HTR-8/SVneo (cell line): ENCODE measurements around the gene RPTOR.
"Not testable (repeated sequence)": the region's sequence is repeated elsewhere in the genome, so short reads cannot be mapped to it uniquely, and the experiment has no call there.

Source experiments
- DNase-seq: peaks from one replicate; pipeline ENCODE4 v3.0.0; 2011; ENCODE audit warnings: low spot score, mixed read lengths; ENCODE audit not compliant: insufficient read length
- FAIRE-seq: peaks from 2 replicates; lab custom pipeline; 2011; peaks lifted over from hg19 to GRCh38; lab: Jason Lieb, UNC

RPTOR gene

DNA sequence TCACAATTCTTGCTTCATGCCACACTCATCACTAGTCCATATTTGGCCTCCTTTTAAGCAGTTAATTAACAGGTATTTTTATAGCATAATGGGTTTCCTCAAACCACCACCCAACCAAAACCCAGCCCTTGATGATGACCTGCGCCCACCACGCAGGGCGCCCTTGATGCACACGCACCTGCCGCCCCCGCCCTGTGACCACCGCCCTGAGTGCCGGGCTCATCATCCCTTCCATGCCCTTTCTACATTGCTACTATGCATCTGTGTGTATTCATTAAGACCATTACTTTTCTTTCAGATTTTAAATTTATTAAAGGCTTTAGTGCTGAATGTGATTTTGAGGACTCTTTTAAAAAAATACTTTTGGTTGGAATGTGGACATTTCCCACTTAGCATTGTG lies 242.2 kb downstream of the RPTOR start:
- FAIRE-seq (no peak), DNase-seq (no peak)

DNA sequence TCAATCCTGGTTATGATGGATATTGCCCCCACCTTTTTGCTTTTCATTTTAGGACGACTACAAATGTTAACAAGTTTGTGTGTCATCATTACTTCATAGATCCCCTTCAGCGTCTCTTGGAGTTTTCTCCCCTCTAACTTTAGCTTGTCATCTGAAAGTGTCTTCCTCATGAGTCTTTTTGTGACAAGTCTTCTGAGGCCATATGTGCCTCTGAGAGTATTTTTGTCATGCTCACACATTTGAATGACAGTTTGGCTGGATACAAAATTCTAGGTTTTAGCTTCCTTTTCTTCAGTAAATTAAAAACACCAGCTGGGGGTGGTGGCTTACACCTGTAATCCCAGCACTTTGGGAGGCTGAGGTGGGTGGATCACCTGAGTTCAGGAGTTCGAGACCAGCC lies 243.2 kb downstream of the RPTOR start:
- FAIRE-seq, result no peak
- DNase-seq, result no peak

DNA sequence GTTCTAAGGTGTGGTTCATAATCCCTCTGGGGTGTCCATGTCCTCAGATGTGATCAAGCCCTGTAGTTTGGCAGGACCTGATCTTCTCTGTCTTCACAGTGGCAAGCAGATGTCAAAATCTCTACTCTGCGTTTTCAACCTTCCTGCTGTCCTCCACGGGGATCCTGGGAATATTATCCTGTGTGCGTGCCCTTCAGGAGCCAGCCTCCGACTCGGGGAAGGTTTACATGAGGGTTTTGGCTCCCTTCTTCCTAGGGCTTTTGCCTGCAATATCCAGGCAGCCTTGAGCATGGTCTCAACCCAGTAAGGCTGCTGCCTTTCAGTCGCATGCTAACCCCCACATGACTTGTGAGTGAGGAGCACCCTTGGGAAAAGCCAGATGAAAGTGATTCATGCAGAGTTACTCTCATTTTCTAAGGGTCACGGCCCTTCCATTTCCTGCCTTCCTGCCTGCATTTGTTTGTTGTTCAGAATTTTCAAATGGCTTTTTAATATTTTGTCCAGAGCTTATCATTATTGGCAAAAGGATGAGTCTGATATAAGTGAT lies 244.8 kb downstream of the RPTOR start:
- DNase-seq (peak; percentile 71), FAIRE-seq (peak; percentile 72)

DNA sequence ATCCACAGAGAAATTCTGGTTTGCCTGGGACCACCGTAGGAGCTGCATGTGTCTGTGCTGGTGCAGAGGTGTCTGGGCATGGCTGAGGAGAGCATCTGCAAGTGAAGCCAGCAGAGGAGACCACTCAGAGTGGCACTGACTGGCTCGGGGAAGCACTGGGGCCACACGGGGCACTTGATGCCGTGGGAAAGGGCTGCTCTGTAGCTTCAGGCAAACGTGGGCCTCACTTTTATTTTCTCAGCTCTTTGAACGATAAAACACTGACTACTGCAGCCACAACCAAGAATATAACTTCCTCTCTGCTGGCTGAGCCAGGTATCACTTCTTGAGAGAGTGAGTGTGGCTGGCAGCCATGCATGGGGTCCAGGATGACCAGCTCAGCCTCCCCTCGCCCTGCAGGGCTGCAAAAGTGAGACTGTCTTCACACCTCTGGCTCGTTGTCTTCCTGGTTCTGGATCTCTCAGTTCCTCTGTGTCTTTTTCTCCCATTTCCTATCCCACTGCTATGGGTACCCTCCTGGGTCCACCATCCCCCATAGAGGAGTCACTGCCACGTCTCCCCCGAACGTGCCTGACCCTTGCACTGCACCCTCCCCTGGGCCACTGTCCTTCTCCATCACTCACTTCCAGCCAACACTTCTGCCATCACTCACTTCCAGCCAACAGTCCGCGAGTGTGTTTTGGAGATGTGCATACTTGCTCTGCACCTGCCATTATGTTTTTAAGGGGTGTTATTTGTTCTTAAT lies 245.6 kb downstream of the RPTOR start:
- DNase-seq (no peak), FAIRE-seq (no peak)

DNA sequence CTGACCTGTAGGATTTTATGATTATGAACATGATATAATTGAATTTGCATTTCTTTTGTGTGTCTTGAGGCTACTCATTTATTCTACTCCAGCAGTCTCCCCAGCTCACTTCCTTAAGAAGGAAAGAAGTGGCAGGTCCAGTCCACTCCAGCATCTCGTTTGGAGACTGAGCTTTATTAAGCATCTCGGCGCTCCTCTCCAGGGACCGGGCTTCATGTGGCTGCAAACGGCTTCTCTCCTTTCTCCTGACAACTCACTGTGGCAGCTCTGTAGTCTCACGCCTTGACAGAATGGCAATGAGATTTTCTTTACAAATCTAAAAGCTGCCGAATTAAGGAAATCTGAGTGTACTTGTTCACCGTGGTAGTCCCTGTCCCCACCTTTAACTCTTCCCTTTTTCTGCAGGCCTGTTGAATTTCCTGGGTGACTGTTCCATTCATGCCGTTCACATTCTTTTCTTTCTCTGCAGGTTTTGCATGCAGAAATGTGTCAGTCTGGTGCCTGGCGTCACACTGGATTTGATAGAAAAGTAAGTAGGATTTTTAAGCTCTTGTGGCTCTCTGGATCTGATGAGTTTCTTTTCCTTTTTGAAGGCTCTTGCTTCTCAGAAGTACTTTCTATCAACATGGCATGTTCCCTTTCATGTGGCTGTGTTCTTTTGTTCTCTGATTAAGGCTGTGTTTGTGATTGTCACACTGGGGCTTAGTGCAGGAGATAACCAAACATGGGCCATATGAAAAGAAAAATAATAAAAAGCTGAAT lies 246.5 kb downstream of the RPTOR start:
- FAIRE-seq, result no peak

DNA sequence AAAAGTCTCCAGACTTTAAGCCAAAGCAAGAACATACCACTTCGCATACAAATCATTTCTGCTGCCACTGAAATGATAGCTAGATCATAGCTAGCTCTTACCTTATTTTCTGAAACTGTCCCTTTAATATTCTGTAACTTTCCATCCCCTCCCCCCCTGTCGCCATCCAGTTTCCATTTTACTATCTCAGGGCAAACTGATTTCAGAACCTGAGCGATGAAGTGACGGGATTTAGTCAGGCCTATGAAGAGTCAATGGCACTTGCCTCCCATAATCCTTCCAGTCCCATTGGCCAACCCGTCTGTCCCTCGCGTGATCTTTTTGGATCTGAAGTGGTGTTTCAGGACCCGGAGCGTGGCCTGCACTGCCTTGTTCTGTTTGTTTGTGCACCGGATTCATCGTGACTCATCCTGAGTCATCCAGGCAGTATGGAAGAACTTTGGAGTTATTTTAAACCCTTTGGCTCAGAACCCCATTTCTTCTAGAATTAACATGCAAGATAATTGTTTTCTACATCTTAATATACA lies 247.2 kb downstream of the RPTOR start:
- FAIRE-seq, result peak; percentile 67
- DNase-seq, result peak; percentile 88

More for the DNA sequence above, 246.5 kb downstream of the RPTOR start:
- DNase-seq, result no peak

DNA sequence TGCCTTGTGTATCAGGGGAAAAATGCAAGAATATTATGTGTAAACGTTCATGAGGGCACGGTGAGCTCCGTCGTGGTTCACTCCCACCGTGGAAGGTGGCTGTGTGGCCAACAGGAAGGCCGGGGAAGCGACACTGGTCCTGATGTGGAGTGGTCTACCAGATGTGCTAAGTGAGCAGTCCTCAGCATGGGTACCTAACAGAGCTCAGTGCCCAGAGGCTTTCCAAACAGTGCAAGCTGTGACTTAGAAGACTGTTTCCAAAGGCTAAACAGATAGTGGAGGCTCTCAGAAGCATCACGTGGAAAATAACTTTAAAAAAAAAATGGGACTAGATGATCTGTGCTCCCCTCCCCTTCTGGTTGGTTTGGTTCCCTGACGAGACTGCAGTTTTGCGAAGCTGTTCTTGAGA lies 247.7 kb downstream of the RPTOR start:
- no peak for FAIRE-seq
- no peak for DNase-seq

DNA sequence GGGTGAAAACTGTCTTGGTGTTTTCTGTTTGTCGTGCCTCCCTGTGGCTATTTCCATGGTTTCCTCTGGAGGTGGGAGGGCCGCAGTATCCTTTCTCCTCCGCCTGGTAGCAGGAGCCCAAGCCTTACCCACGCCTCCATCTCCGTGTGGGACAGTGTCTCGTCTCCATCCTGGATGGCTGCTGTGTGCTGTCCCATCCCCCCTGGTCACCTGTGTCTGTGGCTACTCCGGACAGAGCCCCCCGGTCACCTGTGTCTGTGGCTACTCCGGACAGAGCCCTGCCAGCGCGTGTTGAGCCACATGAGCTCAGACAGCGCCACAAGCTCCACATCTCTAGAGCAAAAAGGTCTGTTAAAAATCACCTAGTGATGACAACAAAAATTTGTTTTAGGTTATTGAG lies 248.8 kb downstream of the RPTOR start:
- DNase-seq (no peak), FAIRE-seq (no peak)

DNA sequence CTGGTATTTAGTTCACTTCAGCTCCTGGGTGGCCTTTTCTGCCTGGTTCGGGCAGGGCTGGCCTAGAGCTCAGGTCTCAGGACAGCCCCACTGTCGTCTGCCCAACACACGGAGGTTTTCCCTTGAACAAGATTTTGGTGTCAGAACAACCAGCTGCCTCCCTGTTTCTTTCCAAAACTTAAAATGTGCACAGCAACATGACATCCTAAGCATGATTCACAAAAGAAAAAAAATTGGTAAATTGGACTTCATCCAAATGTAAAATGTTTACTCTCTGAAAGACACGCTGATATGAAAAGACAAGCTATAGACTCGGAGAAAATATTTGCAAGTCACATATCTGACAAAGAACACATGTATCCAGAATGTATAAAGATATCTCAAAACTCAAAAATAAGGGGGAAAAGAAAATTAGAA lies 249.2 kb downstream of the RPTOR start:
- FAIRE-seq, result no peak
- DNase-seq, result no peak

DNA sequence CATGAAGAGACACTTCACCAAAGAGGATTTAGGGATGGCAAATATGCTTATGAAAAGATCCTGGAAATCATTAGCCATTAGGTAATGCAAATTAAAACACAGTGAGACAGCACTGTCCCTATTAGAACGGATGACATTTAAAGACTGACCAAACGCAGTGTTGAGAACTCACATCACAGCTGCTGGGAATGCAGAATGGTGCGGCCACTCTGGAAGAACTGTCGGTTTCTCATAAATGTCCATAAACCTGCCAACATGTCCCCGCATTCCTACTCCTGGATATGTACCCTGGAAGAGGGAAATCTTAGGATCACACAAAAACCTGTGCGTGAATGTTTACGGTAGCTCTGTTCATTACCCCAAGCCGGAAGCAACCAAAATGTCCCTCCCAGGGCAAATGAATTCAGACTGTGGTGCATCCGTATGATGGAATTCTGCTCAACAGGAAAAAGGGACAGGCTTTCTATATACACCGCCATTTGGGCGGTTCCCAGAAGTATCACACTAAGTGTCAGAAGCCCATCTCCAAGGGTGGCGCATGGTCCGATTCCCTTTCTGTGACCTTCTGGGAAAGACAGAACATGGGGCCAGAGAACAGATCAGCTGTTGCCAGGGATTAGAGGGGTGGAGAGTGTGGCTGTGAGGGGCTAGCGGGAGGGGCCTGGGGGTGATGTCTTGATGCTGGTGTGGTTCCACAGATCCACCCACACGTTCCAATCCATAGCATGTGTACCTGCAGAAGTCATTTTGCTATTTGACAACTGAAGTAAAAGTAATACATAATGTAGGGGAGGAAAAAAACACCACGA lies 249.8 kb downstream of the RPTOR start:
- FAIRE-seq (no peak), DNase-seq (no peak)

DNA sequence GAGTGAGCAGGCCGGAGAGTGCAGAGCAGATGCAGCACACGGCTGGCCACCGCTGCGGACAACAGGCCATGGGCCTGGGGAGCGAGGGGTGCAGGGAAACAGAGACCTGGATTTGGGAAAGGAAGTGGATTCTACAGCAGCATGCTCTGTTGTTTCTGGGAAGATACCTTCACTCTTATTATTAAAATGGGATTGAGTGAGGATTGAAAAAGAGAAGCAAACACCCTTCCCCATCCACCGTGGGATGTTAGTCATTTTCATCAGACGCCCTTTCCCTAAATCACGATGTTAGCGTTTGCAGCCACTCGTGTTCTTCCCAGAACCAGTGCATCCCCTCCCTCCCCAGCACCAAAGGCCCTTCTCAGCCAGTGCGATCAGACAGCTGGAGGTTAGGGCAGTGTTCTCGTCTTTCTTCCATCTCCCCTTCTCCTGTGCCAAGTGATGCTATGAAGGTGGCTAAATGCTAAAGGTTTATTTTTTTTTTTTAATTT lies 250.5 kb downstream of the RPTOR start:
- DNase-seq (no peak), FAIRE-seq (no peak)

DNA sequence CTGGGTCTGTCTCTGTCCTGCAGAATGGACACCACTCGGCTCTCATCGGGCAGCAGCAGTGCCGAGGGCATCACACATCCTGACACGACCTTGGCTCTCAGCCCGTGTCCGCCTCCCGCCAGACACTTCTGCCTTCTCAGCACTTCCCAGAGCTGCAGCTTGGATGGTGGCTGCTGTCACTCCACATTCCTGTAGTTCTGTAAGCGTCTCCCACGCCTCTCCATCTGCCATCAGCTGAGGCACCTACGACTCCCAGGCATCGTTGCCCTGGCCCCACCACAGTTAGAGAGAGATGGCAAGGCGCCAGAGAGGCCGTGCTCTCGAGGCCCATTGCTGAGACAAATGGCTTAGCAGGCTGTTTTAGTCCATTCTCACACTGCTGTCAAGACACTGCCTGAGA lies 251.1 kb downstream of the RPTOR start:
- DNase-seq, result no peak
- FAIRE-seq, result no peak

DNA sequence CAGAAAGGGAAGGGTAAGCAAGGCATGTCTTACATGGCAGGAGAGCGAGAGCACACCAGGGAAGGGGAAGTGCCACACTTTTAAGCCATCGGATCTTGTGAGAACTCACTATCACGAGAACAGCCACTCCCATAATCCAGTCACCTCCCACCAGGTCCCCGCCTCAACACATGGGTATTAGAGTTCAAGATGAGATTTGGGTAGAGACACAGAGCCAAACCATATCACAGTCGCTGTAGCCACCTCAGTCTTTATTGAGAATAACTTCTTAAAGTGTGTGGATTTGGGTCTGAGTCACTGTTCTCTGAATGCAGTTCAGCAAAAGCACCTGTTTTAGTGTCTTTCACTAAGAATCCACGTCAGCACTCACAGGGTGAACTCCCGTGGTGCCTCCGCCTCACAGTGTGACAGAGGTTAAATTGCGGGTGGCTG lies 251.8 kb downstream of the RPTOR start:
- no peak for FAIRE-seq
- no peak for DNase-seq

DNA sequence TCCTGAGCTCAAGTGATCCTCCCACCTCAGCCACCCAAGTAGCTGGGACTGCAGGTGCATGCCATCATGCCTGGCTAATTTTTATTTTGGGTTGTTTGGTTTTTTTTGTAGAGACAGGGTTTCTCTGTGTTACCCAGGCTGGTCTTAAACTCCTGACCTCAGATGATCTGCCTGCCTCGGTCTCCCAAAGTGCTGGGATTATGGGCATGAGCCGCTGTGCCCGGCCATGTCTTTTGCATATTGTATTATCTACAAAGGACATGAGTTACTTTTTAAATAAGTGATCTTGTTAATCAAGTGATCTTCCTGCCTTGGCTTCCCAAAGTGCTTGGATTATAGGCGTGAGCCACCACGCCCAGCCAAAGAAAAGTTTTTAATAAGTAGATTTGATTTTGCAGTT lies 252.6 kb downstream of the RPTOR start:
- not testable (repeated sequence) for FAIRE-seq, DNase-seq

DNA sequence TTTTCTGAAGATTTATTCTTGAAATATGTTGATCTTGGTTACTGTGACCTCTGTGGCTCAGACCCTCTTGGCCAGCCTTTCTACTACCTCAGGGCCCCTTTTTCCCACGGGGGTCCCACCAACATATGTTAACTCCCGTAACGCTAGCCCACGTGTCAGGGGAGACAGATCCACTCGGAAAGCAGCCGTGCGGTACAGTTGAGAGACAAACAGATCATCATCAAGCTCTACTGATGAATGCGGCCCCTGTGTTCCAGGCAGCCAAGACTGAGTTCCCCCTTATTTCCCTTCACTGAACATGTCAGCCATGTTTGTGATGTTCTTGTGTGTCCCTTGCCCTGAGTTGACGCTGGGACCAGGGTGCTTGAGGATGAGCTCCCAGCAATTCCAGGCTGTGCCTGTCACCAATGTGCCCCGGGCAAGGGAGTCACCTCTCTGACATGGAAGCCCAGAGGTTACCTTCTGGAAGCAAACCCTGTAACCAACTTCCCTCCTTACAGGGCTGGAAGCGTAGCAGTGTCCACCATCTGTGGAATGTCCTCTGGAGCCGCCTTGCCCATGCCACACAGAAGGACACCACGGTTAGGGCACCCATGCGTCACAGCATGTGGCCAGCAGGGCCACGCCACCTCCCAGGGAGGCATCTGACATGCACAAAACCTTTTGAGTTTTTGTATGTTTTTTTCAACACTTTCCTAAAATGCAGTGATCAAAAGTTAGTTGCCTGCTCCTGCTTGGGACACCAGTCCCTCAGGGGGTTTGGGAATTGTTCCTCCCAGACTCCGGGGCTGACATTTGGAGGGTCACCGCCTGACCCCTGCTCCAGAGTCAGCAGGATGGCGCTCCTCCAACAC lies 253.3 kb downstream of the RPTOR start:
- FAIRE-seq (peak; percentile 46), DNase-seq (no peak)

DNA sequence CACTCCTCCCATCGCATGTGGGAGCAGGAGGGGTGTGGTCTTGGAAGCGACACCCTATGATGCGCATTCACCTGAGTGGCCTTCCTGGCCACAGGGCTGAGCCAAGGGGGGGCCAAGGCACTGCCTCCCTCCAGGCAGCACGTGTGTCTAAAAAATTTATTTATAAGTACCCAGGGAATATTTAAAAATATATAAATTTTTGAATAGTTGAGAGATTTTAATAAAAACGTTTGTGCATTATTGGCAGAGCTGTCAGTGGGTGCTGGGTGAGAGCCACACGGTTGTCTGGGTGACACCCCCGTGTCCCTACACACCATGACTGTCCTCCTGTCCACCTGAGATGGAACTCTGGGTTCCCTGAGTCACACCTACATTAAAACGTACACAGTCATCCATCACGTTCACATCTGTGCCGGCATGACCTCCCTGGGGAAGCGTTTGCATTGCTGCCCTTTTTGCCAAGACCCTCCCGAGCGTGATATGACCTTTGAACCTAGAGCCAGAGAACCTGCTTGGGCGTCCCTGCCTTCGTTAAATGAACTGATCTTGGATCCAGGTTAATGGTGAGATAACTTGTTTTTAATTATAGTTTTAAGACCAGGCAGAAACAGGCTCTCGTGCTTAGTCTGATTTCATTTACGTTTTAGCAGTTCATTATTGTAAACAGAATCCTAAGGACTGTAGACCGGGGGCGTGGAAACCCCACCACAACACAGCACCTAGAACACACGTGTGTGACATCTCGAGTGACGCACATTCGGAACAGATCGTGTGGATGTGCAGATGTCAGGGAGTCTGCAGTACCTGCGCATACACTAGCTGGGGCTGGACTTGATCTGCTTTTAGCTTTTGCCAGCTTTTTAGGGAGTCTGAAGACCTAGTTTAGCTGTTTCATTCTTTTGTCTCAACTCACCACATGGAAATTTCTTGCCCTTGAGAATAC lies 254.2 kb downstream of the RPTOR start:
- FAIRE-seq (peak; percentile 42), DNase-seq (no peak)

DNA sequence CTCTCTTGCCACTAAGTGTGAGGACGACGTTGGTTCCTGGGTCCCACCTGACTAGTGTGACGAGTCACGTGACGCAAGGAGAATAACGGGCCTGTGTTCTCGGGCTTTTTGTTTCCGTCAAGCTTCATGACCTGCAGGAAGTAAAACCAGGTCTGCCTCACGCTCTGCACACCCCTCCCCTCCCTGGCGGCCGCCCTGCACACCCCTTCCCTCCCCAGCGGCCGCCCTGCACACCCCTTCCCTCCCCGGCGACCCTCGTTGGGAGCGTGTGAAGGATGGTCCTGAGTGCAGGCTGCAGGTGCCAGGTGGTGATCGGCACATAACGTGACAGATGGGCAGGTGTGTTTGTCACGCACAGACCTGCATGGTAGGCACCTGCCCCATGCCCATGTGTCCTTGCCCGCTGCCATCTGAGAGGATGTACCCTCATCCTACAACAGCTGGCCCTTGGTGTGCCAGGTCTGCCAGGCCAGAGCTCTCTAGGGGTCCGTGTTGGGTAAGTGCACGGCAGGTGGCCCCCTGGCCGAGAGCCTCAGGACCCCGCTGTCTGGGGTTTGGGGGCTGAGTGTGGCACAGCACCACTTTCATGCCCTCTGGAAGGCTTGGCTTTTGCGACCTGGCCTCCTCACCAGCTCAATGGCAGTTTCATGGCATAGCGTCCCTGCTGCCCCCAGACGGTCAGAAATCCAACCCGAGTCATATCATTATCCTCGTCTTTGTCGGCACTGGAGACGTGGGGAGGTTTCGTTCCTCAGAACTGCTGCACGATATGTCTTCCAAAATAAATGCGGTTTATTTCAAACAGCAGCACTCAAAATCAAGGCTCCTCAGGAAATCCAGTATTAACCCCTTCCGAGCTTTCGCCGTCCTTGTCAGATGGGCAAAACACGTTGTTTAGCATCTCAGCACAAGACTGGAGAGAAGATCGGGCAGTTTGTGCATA lies 255.2 kb downstream of the RPTOR start:
- DNase-seq (no peak), FAIRE-seq (peak; percentile 69)
